ENCODE data around the gene RNF212.

The RNF212 gene

DNA sequence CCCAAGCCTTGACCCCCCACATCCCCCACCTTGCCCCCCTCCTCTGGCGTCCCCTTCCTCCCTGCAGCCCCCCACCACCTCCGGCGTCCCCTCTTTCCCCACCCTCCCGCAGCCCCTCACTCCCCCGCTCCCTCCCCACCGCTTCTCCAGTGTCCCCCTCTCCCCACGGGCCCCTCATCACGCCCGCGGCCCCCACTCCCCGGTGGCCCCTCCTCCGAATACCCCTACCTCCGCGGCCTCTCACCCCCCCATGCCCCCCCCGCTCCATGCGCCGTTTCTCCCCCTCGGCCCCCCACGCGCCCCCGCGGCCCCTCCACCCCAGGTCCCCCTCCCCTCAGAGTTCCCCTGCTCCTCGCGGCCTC, 562 bp downstream of the RNF212 start:
- no peak for DNase-seq

DNA sequence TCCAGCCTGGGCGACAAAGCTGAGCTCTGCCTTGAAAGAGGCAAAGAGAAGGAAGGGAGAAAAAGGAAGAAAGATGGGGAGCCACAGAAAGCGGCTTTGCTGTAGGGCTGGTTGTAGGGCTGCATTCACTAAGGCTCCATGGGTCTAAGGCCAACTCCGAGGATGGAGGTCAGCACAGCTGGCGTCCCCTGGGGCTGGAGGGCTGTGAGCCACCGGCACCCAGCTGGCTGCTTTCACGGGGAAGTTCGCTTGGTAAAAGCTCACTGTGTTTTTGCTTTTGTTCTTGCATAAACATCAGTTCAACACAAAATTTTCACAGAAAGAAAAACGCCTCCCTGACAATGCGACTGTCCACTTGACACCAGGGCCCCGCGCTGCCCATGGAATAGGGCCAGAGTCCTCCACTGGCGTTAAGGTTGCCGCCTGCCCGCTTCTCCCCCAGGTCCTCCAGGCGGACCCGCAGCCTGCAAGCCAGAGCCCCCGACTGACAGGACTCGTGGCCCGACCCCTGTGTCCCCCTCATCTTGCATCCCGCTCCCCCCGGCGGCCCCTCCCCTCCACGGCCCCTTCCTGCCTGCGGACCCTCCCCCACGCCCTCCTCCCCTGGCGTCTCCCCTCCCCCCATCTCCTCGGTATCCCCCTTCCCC, 1.1 kb downstream of the RNF212 start:
- no peak for DNase-seq

DNA sequence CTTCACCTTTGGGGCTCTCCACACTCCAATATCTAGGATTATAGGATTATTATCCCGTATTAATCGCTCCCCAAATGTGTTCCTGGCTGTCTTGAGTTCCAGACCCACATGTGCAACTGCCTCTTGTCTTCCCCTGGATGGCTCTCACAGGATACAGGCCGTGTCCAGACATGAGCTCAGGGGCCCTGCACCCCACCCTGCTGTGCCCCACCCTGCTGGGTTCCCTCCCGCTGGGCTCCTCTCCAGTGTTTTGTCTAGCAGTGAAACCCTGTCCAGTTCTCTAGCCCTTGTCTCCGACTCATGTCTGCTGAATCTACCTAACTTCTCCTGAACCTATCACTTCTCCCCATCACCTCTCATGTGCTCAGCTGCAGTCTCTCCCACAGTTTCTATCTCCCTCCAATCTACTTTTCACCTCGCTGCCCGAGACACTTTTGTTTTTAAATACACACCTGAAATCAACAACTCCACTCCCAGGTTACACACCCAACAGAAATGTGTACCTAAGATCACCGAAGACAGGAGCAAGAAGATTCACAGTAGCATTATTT, 2.0 kb downstream of the RNF212 start:
- no peak for DNase-seq

DNA sequence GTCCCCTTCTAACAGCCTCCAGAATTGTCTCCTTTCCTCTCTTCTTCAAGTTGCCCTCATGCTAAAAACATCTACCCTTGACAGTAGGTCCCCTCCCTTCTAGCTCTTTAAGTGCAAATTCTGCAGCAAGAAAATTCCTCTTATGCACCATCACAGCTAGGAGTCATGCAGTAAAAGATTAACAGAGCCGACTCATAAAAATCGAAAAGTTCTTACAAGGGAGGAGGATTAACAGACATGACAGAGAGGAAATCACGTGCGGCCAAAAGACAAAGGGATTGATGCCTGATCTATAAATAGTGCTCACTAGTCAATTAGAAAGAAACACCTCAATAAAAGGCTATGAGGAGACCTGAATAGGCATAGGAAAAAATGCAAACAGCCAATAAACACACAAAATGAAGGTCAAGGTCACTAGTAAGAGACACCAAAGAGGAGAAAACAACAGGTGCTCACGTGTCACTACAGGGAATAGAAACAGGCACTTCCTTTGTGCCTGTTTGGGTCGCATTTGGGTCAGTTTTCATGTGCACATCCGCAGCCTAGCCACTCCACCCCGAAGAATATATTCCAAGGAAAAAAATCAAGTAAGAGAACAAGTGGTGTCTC, 3.4 kb downstream of the RNF212 start:
- DNase-seq, result no peak

DNA sequence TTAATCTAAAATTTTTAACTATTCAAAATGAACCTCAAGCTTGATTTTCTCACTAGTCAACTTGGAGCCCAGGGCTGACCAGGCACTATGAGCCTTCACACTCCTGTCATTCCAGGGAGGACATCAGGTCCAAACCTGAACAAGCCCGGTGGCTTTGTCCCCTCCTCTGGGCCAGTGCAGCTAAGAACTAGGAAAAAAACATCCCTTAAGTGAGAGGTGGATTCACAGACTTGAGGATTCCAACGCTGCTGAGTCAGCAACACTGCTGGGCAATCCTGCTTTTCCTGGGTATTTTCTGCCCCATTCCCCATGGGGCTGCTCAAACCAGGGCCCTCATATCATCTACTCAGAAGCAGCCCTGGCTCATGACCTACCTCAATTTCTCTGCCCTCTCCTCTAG, 4.0 kb downstream of the RNF212 start:
- DNase-seq, result no peak

DNA sequence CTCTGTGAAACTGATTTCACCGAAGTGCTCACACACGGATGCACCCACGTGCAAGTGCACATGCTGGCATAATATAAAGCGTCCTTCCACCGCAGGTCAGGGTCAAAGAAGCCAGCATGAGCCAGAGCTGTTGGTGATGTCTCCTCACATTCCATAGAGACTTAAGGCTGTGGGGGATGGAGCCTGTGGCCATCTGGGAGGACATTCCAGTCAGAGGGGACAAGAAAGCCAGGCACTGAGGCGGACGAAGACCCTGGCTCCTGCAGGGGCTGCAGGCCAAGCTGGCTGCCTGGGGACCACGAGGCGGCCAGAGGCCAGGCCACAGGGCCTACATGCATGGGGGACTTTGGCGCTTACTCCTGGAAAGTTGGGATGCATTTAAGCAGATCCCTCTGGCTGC, 7.7 kb downstream of the RNF212 start:
- no peak for DNase-seq

DNA sequence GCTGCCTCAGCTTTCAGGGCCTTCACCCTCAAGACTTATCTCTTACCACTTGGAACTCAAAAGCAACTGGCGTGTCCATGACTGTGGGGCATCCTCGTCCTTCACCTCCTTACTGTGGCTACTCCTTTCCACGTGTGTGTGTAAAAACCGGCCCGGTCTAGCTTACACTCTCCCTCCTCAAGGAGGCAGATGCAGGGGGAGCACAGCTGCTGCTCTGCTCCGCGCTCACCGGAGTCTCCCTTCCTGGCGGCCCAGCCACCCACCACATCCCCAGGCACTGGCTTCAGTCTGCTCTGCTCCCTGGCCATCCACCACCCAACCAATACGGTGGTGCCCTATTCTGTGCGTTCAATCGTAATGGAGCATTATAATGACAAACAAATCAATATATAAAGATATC, 8.3 kb downstream of the RNF212 start:
- DNase-seq, result no peak

DNA sequence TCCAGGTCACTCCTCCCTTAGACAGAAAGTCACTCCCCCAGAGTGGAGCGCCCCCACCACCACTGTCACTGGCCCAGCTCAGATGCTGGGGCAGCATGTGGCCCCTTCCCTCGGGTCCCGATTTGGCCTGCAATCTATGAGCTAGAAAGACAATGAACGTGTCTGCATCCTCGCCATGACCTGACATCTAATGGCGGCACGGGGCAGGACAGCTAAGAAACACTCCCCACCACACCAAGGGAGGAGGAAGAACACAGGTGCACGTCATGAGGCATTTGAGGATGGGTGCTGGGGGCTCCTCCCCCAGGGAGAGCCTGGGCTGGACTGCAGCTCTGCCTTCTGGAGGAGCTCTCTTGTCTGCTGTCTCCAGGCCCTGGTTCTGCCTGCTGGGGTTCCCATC, 8.7 kb downstream of the RNF212 start:
- DNase-seq, result no peak

DNA sequence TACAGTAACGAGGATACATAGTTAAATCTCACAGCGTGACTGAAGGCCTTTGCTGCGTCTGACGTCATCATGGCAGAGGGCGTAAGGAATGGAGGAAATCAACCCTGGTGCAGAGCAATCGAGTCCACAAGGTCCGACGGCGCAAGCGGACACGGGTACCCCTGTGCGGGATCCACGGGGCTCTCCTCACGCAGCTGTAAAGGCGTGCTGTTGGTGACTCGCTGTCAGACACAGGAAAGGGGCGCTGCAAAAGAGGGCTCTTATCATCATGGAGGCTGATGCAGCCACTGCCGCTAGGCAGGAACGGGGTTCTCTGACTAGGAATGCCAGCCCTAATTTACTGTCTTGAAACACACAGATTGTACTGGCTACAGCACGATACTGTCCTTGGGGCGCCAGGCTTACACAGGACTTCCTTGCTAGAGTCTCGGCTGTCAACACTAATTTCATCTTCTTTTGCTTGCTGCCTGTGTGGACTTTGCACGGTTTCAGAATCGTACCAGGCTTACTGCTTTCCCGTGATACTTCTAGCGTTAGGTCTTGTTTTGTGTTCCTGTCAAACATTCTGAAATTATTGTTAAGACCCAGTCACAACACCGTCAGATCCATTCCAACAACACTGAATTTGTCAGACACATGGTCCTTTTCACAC, 13.6 kb downstream of the RNF212 start:
- no peak for DNase-seq

DNA sequence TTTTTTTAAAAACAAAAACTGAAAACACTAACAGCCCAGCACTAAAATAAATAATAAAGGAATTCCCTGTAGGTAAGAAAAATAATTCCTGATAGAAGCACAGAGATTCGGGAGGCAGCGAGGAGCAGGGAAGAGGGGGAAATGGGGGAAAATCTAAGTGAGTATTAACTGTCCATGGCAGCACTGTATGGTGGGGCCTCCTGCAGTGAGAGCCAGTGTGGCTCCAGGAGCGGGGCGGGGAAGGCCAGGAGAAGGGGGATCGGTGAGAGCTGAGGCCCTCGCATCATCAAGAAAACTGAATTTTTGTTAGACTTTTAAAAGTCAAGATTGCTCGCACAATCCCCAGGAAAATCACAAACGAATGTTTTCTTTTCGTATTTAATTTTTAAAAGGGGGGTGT, 14.1 kb downstream of the RNF212 start:
- DNase-seq, result no peak

DNA sequence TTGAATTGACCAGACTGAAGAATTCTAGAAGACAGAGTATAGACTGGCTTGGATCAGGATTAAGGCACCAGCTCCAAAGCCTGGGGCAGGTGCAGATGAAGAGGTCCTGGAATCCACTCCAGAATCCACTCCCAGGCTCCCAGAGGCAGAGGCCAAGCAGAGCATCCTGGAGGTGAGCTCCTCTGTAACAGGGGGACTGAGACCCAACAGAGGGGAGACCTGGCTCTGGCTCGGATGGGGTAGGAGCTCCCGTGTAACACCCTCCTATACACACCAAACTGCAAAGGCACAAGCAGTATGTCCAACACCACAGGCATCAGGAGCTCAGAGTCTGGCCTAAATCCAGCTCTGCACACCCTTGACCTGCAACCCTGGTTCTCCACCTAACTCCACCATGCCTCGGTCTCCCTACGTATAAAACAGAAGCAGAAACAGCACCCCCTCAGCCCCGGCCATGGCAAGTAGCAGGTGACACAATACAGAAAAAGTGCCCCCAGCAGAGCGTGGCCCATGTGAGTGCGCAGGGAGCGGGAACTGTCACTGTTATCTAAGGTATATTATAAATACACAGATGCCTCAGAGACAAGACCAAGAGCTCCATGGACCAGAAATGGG, 14.9 kb downstream of the RNF212 start:
- DNase-seq, result no peak

DNA sequence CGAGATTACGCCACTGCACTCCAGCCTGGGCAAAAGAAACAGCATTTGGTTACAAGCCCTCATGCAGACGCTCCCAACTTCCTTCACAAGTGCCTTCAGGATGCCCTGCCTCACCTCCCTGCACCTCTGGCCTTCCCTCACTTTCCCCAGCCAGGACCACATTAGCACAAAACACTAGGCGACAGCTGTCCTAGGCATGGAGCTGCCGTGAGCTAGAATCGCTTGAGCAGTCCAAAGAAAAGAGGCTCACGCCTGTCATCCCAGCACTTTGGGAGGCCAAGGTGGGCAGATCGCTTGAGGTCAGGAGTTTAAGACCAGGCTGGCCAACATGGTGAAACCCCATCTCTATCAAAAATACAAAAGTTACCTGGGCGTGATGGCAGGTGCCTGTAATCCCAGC, 15.8 kb downstream of the RNF212 start:
- DNase-seq, result no peak

DNA sequence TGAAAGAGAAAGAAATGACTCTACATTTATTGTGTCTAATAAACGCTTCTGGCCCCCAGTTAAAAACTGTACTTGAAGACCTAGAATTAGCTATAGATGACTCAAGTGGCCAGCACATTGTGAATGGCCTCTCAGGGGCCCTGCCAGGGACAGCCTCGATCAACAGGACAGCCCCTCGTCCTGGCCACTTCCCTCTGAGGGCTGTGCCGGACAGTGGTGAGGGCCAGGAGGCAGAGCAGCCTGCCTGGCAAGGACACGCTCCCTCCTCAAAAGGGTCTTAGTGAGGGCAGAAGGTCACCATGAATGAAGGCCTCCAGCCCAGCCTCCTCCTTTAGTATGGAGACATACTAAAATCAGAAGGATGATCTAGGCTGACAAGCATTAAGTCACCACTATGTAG, 16.5 kb downstream of the RNF212 start:
- DNase-seq, result no peak

DNA sequence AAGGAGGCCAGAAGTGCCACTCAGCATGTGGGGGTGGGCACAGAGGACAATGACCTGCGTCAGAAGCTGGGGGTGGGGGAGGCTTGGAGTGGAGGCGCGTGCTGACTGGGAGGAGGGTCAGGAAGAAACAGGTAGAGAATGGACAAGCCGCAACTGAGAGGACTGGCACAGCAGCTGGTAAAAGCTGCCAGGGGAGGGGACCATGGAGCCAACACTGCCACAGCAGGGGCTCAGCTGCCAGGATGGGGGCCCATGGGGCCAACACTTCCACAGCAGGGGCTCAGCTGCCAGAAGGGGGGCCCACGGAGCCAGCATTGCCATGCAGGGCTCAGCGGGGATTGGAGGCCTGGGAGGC, 19.1 kb downstream of the RNF212 start:
- DNase-seq, result no peak

DNA sequence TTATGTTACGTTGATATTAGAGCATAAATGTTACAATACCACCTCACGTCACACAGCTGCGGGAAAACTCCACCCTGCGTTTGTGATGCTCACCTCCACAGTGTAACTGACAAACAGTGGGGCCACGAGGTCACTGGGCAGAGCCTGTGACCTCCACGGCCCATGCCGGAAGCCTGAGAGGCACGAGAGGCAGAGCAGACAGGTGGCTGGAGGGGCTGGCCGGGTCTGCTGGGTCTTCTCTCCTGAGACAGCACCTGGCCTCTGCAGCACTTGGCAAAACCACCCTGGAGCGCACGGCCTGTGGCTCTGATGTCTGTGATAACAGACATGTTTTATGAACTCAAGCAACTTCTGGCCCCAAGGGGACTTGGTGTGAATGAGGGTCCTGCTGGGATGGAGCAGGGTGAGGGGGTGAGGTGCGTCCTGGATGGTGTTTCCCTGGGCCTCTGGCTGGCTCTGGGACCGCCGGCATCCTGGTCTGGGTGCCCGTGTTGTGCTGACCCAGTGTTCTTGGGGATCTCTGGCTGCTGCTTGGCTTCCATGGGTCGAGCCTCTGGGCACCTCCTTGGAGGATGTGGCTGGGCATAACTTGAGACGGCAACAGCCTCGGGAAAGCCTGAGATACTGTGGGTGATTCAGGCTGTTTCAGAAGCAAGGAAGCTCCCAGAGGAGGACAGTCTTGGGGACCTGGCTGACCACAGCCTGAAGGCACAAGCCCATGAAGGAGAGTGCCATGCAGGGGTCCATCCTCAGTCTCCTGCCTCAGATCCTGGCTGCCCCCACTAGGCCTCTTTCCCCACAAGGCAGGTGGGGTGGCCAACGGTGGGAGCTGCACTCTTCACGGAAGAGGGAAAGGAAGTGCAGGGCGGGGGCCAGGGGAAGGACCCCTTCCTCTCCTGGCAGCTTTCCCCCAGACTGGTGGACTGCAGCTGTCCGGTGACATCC, 19.7 kb downstream of the RNF212 start:
- DNase-seq, result no peak

DNA sequence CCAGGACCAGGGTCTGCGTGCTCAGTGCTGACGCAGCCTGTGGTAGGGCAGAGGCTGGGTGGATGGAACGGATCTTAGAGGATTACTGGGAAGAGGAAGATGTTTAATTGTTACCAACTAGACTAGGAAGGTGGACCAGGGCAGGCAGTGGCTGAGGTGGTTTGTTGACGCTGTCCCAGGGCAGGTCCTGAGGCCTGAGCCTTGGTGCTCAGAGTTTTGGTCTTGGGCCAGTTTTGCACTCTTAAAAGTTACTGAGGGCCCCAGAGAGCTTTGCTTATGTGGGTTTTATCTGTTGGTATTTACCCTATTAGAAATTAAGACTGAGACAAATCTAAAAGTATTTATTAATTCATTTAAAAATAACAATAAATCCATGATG, 20.4 kb downstream of the RNF212 start:
- no peak for DNase-seq

DNA sequence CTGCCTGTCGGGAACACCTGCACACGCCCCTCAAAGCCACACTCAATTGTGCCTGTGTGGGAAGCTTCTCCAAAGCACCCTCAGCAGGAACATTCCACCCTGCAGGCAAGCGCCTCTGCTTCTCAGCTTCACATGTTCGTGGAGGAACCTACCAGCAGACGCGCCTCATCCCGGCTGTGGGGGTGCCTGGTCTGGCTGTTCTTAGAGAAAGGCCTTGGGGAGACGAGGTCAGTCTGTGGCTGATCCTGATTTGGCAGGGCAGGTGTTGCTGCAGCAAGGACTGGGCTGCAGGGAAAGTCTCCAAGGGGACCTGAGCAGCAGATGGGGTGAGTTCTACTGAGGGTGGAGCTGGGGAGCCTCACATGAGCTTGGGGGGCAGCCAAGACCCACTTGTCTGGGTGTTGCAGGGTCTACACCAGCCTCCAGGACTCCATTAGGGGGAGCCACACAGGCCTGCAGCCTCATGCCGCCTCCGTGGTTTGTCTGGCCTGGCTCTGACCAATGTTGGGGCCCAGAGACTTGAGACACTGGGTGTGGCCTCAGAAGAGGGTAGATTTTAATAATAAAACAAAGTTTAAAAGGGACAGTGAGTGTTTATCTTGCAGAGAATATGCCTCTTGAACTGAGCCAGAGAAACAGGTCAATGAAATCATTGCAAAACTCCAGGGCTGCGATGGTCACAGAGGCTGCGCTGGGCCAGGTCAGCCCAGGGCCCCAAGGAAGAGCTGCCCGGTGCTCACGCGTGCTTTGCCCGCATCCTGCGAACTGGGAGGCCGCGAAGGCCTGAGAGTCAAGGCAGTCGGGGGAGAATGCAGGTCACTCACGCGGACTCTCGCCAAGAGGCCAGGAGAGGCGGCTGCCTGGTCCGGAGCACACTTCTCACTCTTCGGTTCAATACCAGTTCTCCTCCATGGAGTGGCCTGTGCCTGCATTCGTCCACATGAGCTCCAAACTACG, 21.1 kb downstream of the RNF212 start:
- no peak for DNase-seq

DNA sequence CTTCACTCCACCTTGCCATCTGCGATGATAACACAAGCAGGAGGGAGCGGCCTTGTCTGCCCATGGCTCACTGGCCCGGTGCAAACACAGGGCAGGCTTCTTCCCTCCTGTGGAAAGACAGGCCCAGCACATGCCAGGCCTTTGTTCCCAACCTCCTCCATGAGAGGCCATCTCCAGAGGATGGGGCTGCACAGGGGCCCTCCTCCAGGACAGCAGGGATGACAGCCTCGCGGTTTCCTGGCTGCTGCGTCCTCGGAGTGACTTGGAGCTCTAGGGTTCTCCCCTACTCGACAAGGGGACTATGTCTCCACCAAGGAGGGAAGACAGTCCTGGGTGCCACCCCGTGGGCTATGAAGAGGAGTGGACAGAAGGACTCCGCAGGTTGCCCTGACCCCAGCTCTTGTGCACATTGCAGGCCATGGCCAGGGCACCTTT, 21.8 kb downstream of the RNF212 start:
- DNase-seq, result no peak

DNA sequence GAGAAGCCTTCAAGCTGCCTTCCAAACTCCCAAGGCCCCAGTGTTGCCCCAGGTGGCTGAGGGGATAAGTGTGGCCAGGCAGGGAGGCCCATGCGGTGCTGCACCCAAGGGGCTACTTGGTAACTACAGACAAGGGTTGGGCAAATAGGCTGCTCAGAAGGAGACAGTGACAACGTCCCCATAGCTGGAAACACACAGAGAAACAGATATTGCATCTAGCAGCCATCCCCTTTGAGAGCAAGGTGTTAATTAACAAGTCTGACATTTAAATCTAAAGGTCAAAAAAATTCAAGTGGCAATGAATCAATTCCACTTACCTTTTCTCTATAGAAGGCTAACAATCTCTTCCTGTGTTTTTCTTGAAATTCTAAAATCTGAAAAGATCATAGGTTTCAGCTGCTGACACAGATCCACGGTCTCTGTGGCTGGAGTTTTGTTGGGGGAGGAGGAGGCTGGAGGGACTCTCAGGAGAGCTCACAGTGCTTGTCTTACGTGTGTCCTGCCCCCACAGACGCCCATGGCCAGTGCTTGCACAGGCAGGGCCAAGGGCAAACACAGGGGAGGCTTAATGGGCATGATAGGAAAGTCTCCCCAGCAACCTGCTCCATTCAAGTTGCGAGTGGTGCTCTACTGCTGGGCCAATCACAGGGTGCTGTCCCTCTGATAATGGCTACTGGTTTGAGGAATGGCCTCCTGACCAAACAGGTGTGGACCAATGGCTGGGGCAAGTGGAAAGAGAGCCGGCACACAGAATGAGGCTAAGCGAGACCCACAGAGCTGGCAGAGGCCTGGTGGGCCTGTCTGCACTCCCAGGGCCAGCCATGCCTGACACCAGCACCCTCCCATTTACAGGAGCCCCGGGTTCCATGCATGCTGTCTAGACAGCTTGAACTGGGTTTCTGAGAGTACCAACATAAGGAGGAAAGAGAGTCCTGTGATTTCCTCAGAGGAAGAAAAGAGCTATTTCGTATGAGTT, 22.6 kb downstream of the RNF212 start:
- no peak for DNase-seq

DNA sequence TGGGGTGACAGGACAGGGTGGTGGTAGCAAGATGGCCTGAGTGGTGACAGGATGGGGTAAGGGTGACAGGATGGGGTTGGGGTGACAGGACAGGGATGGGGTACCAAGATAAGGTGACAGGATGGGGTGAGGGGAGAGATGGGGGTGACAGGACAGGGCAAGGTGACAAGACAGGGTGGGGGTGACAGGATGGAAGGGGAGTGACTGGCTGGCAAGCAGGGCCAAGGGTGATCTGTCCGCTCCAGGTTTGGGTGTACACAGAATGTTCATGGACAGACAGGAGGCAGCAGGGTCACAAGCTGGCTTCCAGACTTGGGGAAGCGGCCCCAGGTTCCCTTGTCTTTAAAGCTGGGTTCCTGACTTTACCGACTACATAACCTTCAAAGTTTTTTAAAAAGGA, 23.3 kb downstream of the RNF212 start:
- DNase-seq, result no peak

Data from CD4-positive, alpha-beta T cell treated with Interleukin-4 for 4 hours (primary cell).